ENCODE measurements around the gene CYP2W1. TPM values are rescaled to one million over a fixed set of nuclear protein-coding genes. Genes with fewer than 3 reads are reported as not detected.

CYP2W1 gene
- total and polyA plus RNA-seq, 2 donors (not counting 3 experiments of a cell fraction or from before 2014, with no cell fraction given), result not detected

DNA sequence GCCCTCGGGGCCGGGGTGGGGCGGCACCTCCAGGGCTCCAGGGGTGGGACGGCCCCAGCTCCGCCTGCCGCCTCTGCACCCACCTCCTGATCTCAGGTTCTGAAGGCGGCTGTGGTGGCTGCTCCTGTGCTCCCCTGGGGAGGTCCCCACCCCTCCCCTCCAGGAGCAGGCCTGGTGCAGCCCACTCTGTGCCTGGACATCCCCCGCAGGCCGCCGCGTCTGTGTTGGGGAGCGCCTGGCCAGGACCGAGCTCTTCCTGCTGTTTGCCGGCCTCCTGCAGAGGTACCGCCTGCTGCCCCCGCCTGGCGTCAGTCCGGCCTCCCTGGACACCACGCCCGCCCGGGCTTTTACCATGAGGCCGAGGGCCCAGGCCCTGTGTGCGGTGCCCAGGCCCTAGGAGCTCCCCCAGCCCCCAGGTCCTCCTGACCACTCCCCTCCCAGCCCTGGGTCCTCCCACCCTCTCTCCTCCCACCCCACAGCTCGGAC, 5.5 kb downstream of the CYP2W1 start:
- no peak for DNase-seq (ENCODE audit: low read depth, low spot score)
- Histone ChIP-seq H3K27ac (ENCODE audit: insufficient read depth, low read depth, low read length) (no peak overlapping the region), H3K4me1 (ENCODE audit: control insufficient read depth, extremely low read depth, insufficient read depth, low read length) (peaks cover 2% of the 10 kb centered on the region), H3K79me2 (ENCODE audit: control insufficient read depth, insufficient read depth, low read length) (no peaks in the 10 kb centered on the region), H3K9ac (replicated peaks; ENCODE audit: extremely low read depth, insufficient read depth, low read length) (no peak overlapping the region), H4K20me1 (replicated peaks; ENCODE audit: control insufficient read depth, extremely low read depth, insufficient read depth, low read length) (no peaks in the 10 kb centered on the region), H3K36me3 (ENCODE audit: control insufficient read depth in 2 of 2, extremely low read depth in 1 of 2, insufficient read depth in 2 of 2, low read length in 2 of 2) (no peaks in the 10 kb centered on the region), H3K27me3 (ENCODE audit: control insufficient read depth in 2 of 2, insufficient read depth in 2 of 2, low read length in 2 of 2) (no peaks in the 10 kb centered on the region), H3K4me3 (replicated peaks in 1 of 3; ENCODE audit: insufficient read depth in 1 of 3, low read depth in 1 of 3, low read length in 3 of 3) (no peak overlapping the region), H2AFZ (ENCODE audit: low read depth, low read length) (peak overlapping the region; percentile 42), H3K9me1 (replicated peaks; ENCODE audit: control insufficient read depth, extremely low read depth, insufficient read depth, low read length) (no peaks in the 10 kb centered on the region), H3K9me3 (replicated peaks; ENCODE audit: control insufficient read depth, insufficient read depth, low read length) (no peaks in the 10 kb centered on the region), H3K4me2 (ENCODE audit: insufficient read depth, low read length) (no peak overlapping the region)
- CTCF ChIA-PET, result interaction anchor here (0.6 to 2.3 kb wide), 7 partner anchors 10 to 189 kb away, joined by 3 to 21 read pairs (median 4); partner anchors contain the start of genes COX19 and GPR146
- no TSS peak for BruUV-seq (replicated peaks)
- intact Hi-C loops (cut with micrococcal nuclease) (no loop called here), dilution Hi-C loops (cut with MboI; ENCODE audit: extremely low pct_ligation_motif_present, low sequenced_read_pairs) (no loop called here)
- FAIRE-seq, result no peak
- TF ChIP-seq GATA2 (IDR thresholded peaks at IDR 0.05; ENCODE audit: insufficient read depth, insufficient read length, low read depth, low read length) (no peak), FOS (IDR thresholded peaks at IDR 0.05; ENCODE audit: borderline replicate concordance, insufficient read depth, low read length) (no peak), MYC (IDR thresholded peaks at IDR 0.05; ENCODE audit: low read depth, low read length) (no peak), EZH2 (IDR thresholded peaks at IDR 0.05; ENCODE audit: borderline replicate concordance, low read depth, low read length, severe bottlenecking) (no peak), MAX (IDR thresholded peaks at IDR 0.05; ENCODE audit: insufficient read depth, insufficient read length) (no peak), POLR2AphosphoS5 (IDR thresholded peaks at IDR 0.05; ENCODE audit: insufficient read depth, low read depth, low read length) (no peak), JUN (IDR thresholded peaks at IDR 0.05; ENCODE audit: borderline replicate concordance, insufficient read depth, insufficient read length, low read depth) (no peak), POLR2A (IDR thresholded peaks at IDR 0.05; ENCODE audit: low read depth, low read length) (no peak)
- TF ChIP-seq, protein P1, sequence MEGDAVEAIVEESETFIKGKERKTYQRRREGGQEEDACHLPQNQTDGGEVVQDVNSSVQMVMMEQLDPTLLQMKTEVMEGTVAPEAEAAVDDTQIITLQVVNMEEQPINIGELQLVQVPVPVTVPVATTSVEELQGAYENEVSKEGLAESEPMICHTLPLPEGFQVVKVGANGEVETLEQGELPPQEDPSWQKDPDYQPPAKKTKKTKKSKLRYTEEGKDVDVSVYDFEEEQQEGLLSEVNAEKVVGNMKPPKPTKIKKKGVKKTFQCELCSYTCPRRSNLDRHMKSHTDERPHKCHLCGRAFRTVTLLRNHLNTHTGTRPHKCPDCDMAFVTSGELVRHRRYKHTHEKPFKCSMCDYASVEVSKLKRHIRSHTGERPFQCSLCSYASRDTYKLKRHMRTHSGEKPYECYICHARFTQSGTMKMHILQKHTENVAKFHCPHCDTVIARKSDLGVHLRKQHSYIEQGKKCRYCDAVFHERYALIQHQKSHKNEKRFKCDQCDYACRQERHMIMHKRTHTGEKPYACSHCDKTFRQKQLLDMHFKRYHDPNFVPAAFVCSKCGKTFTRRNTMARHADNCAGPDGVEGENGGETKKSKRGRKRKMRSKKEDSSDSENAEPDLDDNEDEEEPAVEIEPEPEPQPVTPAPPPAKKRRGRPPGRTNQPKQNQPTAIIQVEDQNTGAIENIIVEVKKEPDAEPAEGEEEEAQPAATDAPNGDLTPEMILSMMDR (IDR thresholded peaks at IDR 0.05; ENCODE audit: extremely low read depth in 1 of 2, insufficient read depth in 1 of 2, low read depth in 1 of 2, low read length in 2 of 2), result no peak
- POLR2A ChIA-PET, result no interaction called here

All from endothelial cell of umbilical vein (primary cell).